DMS53 treated with DMSO at 0.1 percent for 48 hours (cell line): Measurements from ENCODE around the gene PGAP6.
A peak's percentile ranks its signal among the peaks of the same experiment; 100 is the strongest.
"Not testable (repeated sequence)": the region's sequence is repeated elsewhere in the genome, so short reads cannot be mapped to it uniquely, and the experiment has no call there.

ENCODE experiments used
- DNase-seq: peaks from one replicate; lab custom pipeline; 2025; ENCODE audit not compliant: unreplicated experiment; lab: John Stamatoyannopoulos, UW

Gene PGAP6

GRCh38 chr16:379183-379960 is 2.4 kb downstream of the PGAP6 start:
- peak; percentile 87 for DNase-seq

- no peak for DNase-seq
Measured at GRCh38 chr16:378821-379182, 3.0 kb downstream of the PGAP6 start.

GRCh38 chr16:378113-378820 is 3.5 kb downstream of the PGAP6 start:
- DNase-seq: not testable (repeated sequence)

GRCh38 chr16:377419-377951 is 4.3 kb downstream of the PGAP6 start:
- no peak for DNase-seq

GRCh38 chr16:376817-377418 is 4.9 kb downstream of the PGAP6 start:
- DNase-seq: no peak

GRCh38 chr16:375927-376816 is 5.6 kb downstream of the PGAP6 start:
- no peak for DNase-seq

GRCh38 chr16:375212-375611 is 6.6 kb downstream of the PGAP6 start:
- no peak for DNase-seq

GRCh38 chr16:374616-374926 is 7.2 kb downstream of the PGAP6 start:
- no peak for DNase-seq

GRCh38 chr16:373848-374615 is 7.7 kb downstream of the PGAP6 start:
- DNase-seq: no peak

- DNase-seq: no peak
Measured at GRCh38 chr16:373020-373598, 8.7 kb downstream of the PGAP6 start.

- no peak for DNase-seq
Measured at GRCh38 chr16:372302-372983, 9.3 kb downstream of the PGAP6 start.

GRCh38 chr16:371515-372301 is 10.1 kb downstream of the PGAP6 start:
- no peak for DNase-seq

GRCh38 chr16:370979-371514 is 10.7 kb downstream of the PGAP6 start:
- no peak for DNase-seq

- DNase-seq: peak; percentile 69
Measured at GRCh38 chr16:370443-370842, 11.3 kb downstream of the PGAP6 start, which contains the start of gene MRPL28. MRPL28 (minus strand) TSS chr16:370538; CDS start chr16:370218, 320 bp downstream.

- DNase-seq: no peak
Measured at GRCh38 chr16:369866-370436, 11.8 kb downstream of the PGAP6 start.

- no peak for DNase-seq
Measured at GRCh38 chr16:369275-369865, 12.4 kb downstream of the PGAP6 start.

- no peak for DNase-seq
Measured at GRCh38 chr16:368388-369158, 13.2 kb downstream of the PGAP6 start.
